NT2/D1 (cell line): ENCODE measurements around the gene SERF2.
"Not testable (repeated sequence)": the region's sequence is repeated elsewhere in the genome, so short reads cannot be mapped to it uniquely, and the experiment has no call there.

Experiments used
- DNase-seq: peaks from one replicate; pipeline ENCODE4 v3.0.0-alpha.2; 2011; ENCODE audit warnings: low read depth, low spot score
- H3K27me3 ChIP-seq: 2 replicates; pipeline ENCODE4 v1.6.0; 2011; ENCODE audit warnings: mild to moderate bottlenecking; ENCODE audit not compliant: insufficient read length, insufficient read depth
- H3K36me3 ChIP-seq: 2 replicates; pipeline ENCODE4 v1.6.1; 2011; ENCODE audit warnings: mild to moderate bottlenecking, low read length, mixed read lengths; ENCODE audit not compliant: insufficient read depth, insufficient read length
- H3K4me1 ChIP-seq: 2 replicates; pipeline ENCODE4 v1.5.1; 2011; ENCODE audit not compliant: insufficient read depth, insufficient read length
- H3K4me3 ChIP-seq: 2 replicates; pipeline ENCODE4 v1.5.1; 2011; ENCODE audit warnings: low read depth; ENCODE audit not compliant: insufficient read length
- H3K9ac ChIP-seq: 2 replicates; pipeline ENCODE4 v1.6.0; 2011; ENCODE audit warnings: low read depth; ENCODE audit not compliant: insufficient read length
- H3K9me3 ChIP-seq: 2 replicates; pipeline ENCODE4 v1.5.1; 2011; ENCODE audit warnings: mild to moderate bottlenecking, low read length; ENCODE audit not compliant: insufficient read depth
- SUZ12 ChIP-seq: IDR thresholded peaks from 2 replicates; pipeline ENCODE4 v1.6.1; 2011; ENCODE audit not compliant: insufficient read length, insufficient read depth; ENCODE audit errors: extremely low read depth
- YY1 ChIP-seq: IDR thresholded peaks from 2 replicates; pipeline ENCODE4 v1.6.1; 2011; ENCODE audit not compliant: insufficient read length, insufficient read depth
- ZNF274 ChIP-seq: IDR thresholded peaks from 2 replicates; pipeline ENCODE4 v1.6.1; 2011; ENCODE audit warnings: mild to moderate bottlenecking, low read depth, low read length

SERF2 gene

GRCh38 chr15:43791993-43792760 is at the start of gene SERF2:
TSS of gene SERF2 (plus strand) at chr15:43792320. CDS start at chr15:43792377, 57 bp downstream.
- TF ChIP-seq ZNF274 = no peak
- H3K36me3 ChIP-seq = peaks cover 44% of the 10 kb centered on the region
- H3K9me3 ChIP-seq = no peaks in the 10 kb centered on the region
- peak; percentile 97 for DNase-seq
- H3K4me1 ChIP-seq = peaks cover 9% of the 10 kb centered on the region
- no peaks in the 10 kb centered on the region for H3K27me3 ChIP-seq
- H3K9ac ChIP-seq = peak within 1 kb of the TSS; percentile 97
- H3K4me3 ChIP-seq = peak within 1 kb of the TSS; percentile 92

- H3K9ac ChIP-seq = peak within 1 kb of the TSS; percentile 70
- H3K4me1 ChIP-seq, H3K9me3 ChIP-seq, H3K36me3 ChIP-seq, H3K27me3 ChIP-seq: not testable (repeated sequence)
- H3K4me3 ChIP-seq = peak within 1 kb of the TSS; percentile 65
- peak; percentile 87 for DNase-seq
Observed at GRCh38 chr15:43746245-43746902, 45.7 kb upstream of the SERF2 start, which contains the start of gene PDIA3. TSS of gene PDIA3 (plus strand) at chr15:43746438. CDS start at chr15:43746540, 102 bp downstream.

DNA sequence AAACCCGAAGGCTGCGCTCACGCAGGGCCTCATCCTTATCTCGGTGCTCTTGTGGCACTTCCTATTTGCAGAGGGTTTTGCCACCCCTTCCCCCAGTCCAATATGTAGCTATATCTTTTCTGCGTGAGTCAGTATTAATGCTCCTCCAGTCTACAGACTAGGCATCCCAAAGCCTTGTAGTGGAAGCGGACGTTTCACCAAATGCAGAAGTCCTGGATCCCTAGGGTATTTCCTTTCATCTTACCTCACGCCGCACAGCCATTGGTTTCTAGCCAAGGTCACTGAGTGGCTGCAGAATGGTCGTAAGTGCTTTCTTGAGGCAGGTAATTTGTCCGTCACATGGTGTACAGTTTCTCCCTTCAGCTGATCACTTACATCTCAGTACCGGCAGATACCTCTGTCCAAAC is 45.2 kb upstream of the SERF2 start:
- not testable (repeated sequence) for H3K4me1 ChIP-seq, DNase-seq

DNA sequence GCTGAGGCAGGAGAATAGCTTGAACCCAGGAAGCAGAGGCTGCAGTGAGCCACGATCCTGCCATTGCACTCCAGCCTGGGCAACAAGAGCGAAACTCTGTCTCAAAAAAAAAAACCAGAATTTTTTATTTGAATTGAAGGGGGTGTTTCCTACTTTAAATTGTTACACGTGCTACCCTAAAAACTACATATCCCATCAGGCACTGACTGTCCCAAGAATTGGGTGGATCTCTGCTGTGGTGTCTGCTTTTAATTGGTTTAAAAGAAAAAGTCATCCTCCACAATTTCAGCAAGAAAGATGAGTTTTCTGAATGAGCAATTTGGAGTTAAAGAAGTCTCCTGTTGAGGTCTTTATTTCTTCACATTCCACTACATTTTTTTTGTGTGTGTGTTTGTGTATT is 43.7 kb upstream of the SERF2 start:
- no peak for DNase-seq
- no peak for TF ChIP-seq ZNF274
- H3K27me3 ChIP-seq = no peaks in the 10 kb centered on the region
- H3K9ac ChIP-seq = no peak overlapping the region
- peaks cover 2% of the 10 kb centered on the region for H3K4me1 ChIP-seq
- no peaks in the 10 kb centered on the region for H3K9me3 ChIP-seq
- H3K4me3 ChIP-seq = no peak overlapping the region
- H3K36me3 ChIP-seq = peaks cover 28% of the 10 kb centered on the region

More for the DNA sequence above, 45.2 kb upstream of the SERF2 start:
- Histone ChIP-seq H3K9ac (peak overlapping the region; percentile 67), H3K4me3 (peak overlapping the region; percentile 65), H3K36me3 (peaks cover 15% of the 10 kb centered on the region)
- not testable (repeated sequence) for H3K9me3 ChIP-seq, H3K27me3 ChIP-seq

GRCh38 chr15:43749690-43750345 is 42.3 kb upstream of the SERF2 start:
- peaks cover 41% of the 10 kb centered on the region for H3K36me3 ChIP-seq
- H3K27me3 ChIP-seq = no peaks in the 10 kb centered on the region
- no peak for DNase-seq
- TF ChIP-seq ZNF274 (no peak), SUZ12 (no peak), YY1 (no peak)
- H3K4me3 ChIP-seq = no peak overlapping the region
- H3K4me1 ChIP-seq = peaks cover under 1% of the 10 kb centered on the region
- no peaks in the 10 kb centered on the region for H3K9me3 ChIP-seq
- no peak overlapping the region for H3K9ac ChIP-seq

- no peaks in the 10 kb centered on the region for H3K4me1 ChIP-seq
- H3K4me3 ChIP-seq = no peak overlapping the region
Observed at GRCh38 chr15:43751885-43752284, 40.2 kb upstream of the SERF2 start.

GRCh38 chr15:43762824-43763223 is 29.3 kb upstream of the SERF2 start:
- H3K36me3 ChIP-seq = peaks cover 79% of the 10 kb centered on the region
- no peak for DNase-seq
- no peaks in the 10 kb centered on the region for H3K27me3 ChIP-seq
- TF ChIP-seq YY1 (no peak), SUZ12 (no peak), ZNF274 (no peak)
- H3K9me3 ChIP-seq = no peaks in the 10 kb centered on the region
- no peaks in the 10 kb centered on the region for H3K4me1 ChIP-seq
- no peak overlapping the region for H3K9ac ChIP-seq
- H3K4me3 ChIP-seq = no peak overlapping the region

More at GRCh38 chr15:43751885-43752284, 40.2 kb upstream of the SERF2 start:
- Histone ChIP-seq H3K36me3 (peaks cover 59% of the 10 kb centered on the region), H3K9ac (no peak overlapping the region), H3K9me3 (no peaks in the 10 kb centered on the region), H3K27me3 (no peaks in the 10 kb centered on the region)
- no peak for TF ChIP-seq SUZ12
- no peak for TF ChIP-seq YY1
- TF ChIP-seq ZNF274 = no peak
- DNase-seq = no peak
